Fibroblast of skin of left biceps (primary cell): ENCODE measurements around the gene TPRG1.

Experiments
- DNase-seq, 2 experiments: peaks; one replicate each; pipeline ENCODE4 v3.0.0-alpha.2; 2013; ENCODE audit warnings: low read depth in 2 of 2

TPRG1 gene

GRCh38 chr3:189353988-189354889, 182.5 kb downstream of the TPRG1 start:
- no peak for DNase-seq

GRCh38 chr3:189355115-189355480, 183.3 kb downstream of the TPRG1 start:
- no peak for DNase-seq

GRCh38 chr3:189355481-189356201, 183.9 kb downstream of the TPRG1 start:
- no peak for DNase-seq

- no peak for DNase-seq
Observed at GRCh38 chr3:189360291-189360690, 188.5 kb downstream of the TPRG1 start.

GRCh38 chr3:189361103-189361835, 189.5 kb downstream of the TPRG1 start:
- no peak for DNase-seq

- no peak for DNase-seq
Observed at GRCh38 chr3:189363590-189364255, 192.0 kb downstream of the TPRG1 start.

GRCh38 chr3:189365609-189366564, 194.1 kb downstream of the TPRG1 start:
- DNase-seq: no peak

- DNase-seq: no peak
Observed at GRCh38 chr3:189368384-189368783, 196.6 kb downstream of the TPRG1 start.

- no peak for DNase-seq
Observed at GRCh38 chr3:189369636-189370035, 197.9 kb downstream of the TPRG1 start.

- DNase-seq: no peak
Observed at GRCh38 chr3:189372243-189372642, 200.5 kb downstream of the TPRG1 start.
